ENCODE results near the gene RPL14. TPM values are rescaled to one million over a fixed set of nuclear protein-coding genes. Genes with fewer than 3 reads are reported as not detected.
"Not testable (repeated sequence)": the region's sequence is repeated elsewhere in the genome, so short reads cannot be mapped to it uniquely, and the experiment has no call there.

Gene RPL14
- total RNA-seq, 4 donors from 2014 or later, result 246 to 2,060 (median 607) TPM

DNA sequence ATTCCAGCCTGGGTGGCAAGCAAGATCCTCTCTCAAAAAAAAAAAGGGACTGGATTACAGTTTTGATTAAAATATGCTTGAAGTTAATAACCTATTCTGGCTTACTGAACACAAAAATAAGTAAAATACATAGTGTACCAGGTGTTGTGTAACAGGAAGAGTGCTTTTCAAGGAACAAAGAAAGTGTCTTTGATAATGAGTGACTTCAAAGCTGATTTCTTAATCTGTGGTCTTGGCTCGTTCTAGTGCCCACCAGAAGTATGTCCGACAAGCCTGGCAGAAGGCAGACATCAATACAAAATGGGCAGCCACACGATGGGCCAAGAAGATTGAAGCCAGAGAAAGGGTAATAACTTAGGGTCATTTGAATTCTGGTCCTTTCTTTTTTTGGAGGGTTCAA lies 4.0 kb downstream of the RPL14 start:
- no peak overlapping the region for H3K27ac ChIP-seq
- H3K9me3 ChIP-seq, result no peaks in the 10 kb centered on the region
- no peak for DNase-seq
- peaks cover 11 to 12% of the 10 kb centered on the region in 2 donors for H3K4me1 ChIP-seq
- H3K4me3 ChIP-seq, result no peak overlapping the region
- intact Hi-C loops (cut with DNase I; ENCODE audit: low total_unique reads), result no loop called here
- no peaks in the 10 kb centered on the region for H3K36me3 ChIP-seq
- no peaks in the 10 kb centered on the region for H3K27me3 ChIP-seq
- TF ChIP-seq, protein P1, sequence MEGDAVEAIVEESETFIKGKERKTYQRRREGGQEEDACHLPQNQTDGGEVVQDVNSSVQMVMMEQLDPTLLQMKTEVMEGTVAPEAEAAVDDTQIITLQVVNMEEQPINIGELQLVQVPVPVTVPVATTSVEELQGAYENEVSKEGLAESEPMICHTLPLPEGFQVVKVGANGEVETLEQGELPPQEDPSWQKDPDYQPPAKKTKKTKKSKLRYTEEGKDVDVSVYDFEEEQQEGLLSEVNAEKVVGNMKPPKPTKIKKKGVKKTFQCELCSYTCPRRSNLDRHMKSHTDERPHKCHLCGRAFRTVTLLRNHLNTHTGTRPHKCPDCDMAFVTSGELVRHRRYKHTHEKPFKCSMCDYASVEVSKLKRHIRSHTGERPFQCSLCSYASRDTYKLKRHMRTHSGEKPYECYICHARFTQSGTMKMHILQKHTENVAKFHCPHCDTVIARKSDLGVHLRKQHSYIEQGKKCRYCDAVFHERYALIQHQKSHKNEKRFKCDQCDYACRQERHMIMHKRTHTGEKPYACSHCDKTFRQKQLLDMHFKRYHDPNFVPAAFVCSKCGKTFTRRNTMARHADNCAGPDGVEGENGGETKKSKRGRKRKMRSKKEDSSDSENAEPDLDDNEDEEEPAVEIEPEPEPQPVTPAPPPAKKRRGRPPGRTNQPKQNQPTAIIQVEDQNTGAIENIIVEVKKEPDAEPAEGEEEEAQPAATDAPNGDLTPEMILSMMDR (IDR thresholded peaks at IDR 0.05), result no peak
- TF ChIP-seq POLR2A (IDR thresholded peaks at IDR 0.05), result no peak

DNA sequence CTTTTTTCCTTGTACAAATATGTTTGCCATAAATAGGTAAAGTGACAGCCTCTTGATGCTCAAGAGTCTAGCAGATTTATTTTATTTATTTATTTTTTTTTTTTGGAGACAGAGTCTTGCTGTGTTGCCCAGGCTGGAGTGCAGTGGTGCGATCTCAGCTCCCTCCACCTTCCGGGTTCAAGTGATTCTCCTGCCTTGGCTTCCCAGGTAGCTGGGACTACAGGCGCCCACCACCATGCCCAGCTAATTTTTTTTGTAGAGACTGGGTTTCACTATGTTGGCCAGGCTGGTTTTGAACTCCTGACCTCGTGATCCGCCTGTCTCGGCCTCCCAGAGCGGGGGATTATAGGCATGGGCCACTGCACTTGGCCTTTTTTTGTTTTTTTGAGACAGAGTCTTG lies 5.7 kb downstream of the RPL14 start:
- H3K9me3 ChIP-seq; H3K36me3 ChIP-seq; DNase-seq; H3K4me1 ChIP-seq; intact Hi-C loops (cut with DNase I; ENCODE audit: low total_unique reads); H3K4me3 ChIP-seq; H3K27ac ChIP-seq; H3K27me3 ChIP-seq: not testable (repeated sequence)

DNA sequence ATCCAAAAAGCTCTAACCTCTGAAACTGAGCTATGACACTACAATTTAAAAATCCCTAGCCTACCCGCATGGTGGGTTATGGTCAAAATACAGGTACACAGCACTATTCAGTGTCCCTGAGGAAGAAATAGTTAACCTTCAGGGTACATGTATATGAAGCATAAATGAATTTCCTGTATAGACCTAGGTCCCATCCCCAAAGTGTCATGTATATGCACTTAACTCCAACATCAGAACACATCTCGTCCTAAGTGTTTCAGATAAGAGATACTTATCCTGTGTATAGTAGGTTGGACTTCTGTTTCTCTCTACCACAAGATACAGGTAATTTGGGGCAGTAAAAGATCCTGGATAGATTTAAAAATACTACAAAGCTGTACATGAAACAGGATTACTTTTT lies 6.4 kb downstream of the RPL14 start:
- Histone ChIP-seq H3K36me3 (no peaks in the 10 kb centered on the region), H3K9me3 (no peaks in the 10 kb centered on the region), H3K4me1 (peaks cover 1 to 2% of the 10 kb centered on the region in 2 donors), H3K4me3 (no peak overlapping the region), H3K27ac (no peak overlapping the region), H3K27me3 (no peaks in the 10 kb centered on the region)
- intact Hi-C loops (cut with DNase I; ENCODE audit: low total_unique reads), result no loop called here
- DNase-seq, result no peak
- no peak for TF ChIP-seq POLR2A (IDR thresholded peaks at IDR 0.05)
- TF ChIP-seq, protein P1 (IDR thresholded peaks at IDR 0.05), result no peak

DNA sequence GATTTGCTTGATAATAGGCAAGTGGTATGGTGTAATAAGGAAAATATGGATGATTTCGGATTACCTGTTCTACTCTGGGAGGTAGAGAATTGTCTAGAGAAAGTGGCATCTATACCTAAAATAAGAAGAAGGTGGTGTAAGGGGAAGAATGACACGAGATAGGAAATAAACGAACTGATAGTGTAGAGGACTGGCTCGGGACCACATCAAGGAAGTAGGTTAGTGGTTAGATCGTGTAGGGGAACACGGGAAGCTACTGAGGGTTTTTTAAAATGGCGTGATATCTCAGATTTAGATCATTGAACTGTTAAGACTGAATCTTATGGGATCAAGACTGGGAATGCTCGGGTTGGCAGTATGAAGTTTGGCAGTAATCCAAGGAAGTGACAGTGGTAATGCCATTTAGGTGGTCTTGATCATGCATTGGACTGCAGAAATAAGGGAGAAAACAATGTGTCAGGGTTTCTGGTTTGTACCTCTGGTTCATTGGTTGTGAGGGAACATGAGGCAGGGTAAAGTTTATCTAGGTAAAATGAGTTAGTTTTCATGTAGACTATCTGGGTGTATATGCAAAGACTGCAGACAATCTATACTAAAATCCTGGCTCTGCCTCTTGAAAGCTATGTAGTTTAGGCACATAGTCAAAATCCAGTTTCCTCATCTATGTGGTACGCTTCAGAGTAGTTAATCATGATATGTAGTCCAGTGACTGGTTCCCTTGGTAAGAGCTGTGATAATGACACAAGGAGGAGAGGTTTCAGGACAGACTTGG lies 7.4 kb downstream of the RPL14 start:
- intact Hi-C loops (cut with DNase I; ENCODE audit: low total_unique reads), result no loop called here
- H3K27ac ChIP-seq, result no peak overlapping the region
- TF ChIP-seq, protein P1 (IDR thresholded peaks at IDR 0.05), result no peak
- no peak for TF ChIP-seq POLR2A (IDR thresholded peaks at IDR 0.05)
- no peaks in the 10 kb centered on the region for H3K27me3 ChIP-seq
- no peak overlapping the region for H3K4me3 ChIP-seq
- no peaks in the 10 kb centered on the region for H3K9me3 ChIP-seq
- H3K36me3 ChIP-seq, result no peaks in the 10 kb centered on the region
- H3K4me1 ChIP-seq, result peaks cover 0 to 2% of the 10 kb centered on the region in 2 donors
- DNase-seq, result no peak

DNA sequence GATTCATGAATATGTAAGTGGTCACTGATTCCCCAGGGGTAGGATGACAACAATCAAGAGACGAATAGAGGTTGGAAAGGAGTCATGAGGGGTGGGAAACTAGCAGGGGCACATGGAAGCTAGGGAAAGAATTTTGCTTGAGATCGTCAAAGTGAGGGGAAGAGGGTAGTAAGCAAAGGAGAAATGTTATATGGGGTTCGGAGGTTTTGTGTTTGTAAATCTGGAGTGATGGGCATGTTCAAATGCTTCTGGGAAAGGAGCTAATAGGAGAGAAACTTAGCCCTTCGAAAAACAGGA lies 7.9 kb downstream of the RPL14 start:
- H3K4me3 ChIP-seq, result no peak overlapping the region
- no peaks in the 10 kb centered on the region for H3K27me3 ChIP-seq
- no peaks in the 10 kb centered on the region for H3K36me3 ChIP-seq
- no peak overlapping the region for H3K27ac ChIP-seq
- TF ChIP-seq, protein P1 (IDR thresholded peaks at IDR 0.05), result no peak
- no peak for TF ChIP-seq POLR2A (IDR thresholded peaks at IDR 0.05)
- no peaks in the 10 kb centered on the region for H3K9me3 ChIP-seq
- intact Hi-C loops (cut with DNase I; ENCODE audit: low total_unique reads), result no loop called here
- no peaks in the 10 kb centered on the region for H3K4me1 ChIP-seq
- DNase-seq, result no peak

DNA sequence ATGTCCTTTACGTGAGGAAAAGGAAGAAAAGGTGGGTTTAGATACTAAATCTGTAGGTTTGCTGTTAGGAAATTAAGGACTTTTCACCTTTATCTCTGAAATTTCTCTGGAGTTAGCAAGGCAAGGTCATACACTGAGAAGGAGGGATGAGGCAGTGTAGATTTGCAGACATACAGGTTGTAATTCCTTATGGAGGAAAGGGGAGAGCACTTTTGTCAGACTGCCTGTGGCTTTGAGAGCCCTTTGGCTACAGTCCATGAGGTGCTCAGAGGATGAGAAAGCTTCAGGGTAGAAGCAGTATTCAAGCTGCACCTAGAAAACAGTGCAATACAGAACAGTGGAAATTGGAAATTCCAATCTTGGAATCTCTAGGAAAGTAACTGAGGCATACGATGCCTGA lies 8.3 kb downstream of the RPL14 start:
- TF ChIP-seq, protein P1 (IDR thresholded peaks at IDR 0.05), result no peak
- no peak for TF ChIP-seq POLR2A (IDR thresholded peaks at IDR 0.05)
- H3K4me3 ChIP-seq, result no peak overlapping the region
- no peaks in the 10 kb centered on the region for H3K4me1 ChIP-seq
- intact Hi-C loops (cut with DNase I; ENCODE audit: low total_unique reads), result no loop called here
- no peak overlapping the region for H3K27ac ChIP-seq
- H3K9me3 ChIP-seq, result no peaks in the 10 kb centered on the region
- DNase-seq, result no peak
- H3K36me3 ChIP-seq, result no peaks in the 10 kb centered on the region
- no peaks in the 10 kb centered on the region for H3K27me3 ChIP-seq

All from uterus (tissue), 4 donors.